Measurements from ENCODE around the gene MUC13.

The MUC13 gene

DNA sequence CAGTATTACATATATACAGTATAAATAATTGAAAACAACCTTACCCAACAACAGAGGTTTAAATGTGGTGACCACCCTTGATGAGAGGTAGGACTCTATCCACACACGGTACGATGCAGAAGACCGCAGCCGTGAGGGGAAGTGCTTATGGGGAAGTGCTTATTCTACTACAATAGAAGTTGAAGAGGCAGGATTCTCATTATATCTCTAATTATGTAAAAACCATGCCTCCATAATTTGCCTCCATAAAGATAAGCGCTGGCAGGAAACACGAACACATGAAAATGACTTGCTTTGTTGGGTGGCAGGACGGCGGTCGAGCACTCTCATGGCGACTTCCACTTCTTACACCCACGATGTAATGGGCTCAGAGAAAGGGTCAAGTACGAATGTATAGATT is 7.2 kb upstream of the MUC13 start:
- no peak for DNase-seq

DNA sequence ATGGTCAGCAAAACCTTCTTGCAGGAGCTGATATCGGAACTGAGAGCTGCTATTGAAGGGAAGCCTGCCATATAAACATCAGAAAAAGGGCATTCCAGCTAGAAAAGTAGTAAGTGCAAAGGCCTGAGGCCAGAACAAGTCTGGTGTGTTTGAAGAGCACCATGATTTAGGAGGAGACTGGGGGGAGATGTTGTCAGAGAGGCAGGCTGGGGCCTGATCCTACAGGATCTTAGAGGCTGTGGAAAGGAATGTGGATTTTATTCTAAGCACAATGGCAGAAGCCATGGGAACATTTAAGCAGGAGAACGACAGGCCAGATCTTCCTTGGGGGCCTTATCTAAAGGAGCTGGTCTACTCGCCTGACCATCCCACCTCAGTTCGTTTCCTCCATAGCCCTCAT is 5.1 kb upstream of the MUC13 start:
- DNase-seq, result no peak

DNA sequence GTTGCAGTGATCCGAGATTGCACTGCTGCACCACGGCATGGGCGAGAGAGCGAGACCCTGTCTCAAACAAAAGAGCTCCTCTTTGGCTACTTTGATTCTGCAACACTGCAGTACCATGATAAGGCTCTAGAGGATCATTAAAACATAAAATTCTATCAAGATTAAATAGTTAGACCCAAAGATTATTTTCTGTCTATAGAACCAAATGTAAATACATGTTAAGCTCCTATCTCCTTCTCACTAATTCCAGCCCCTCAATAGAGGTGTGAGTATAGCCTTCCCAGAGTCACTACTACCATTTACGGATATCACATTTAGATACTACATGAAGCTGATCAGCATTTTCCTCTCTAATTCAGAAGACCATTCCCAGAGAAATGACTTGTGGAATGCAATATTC is 4.3 kb upstream of the MUC13 start:
- no peak for DNase-seq

DNA sequence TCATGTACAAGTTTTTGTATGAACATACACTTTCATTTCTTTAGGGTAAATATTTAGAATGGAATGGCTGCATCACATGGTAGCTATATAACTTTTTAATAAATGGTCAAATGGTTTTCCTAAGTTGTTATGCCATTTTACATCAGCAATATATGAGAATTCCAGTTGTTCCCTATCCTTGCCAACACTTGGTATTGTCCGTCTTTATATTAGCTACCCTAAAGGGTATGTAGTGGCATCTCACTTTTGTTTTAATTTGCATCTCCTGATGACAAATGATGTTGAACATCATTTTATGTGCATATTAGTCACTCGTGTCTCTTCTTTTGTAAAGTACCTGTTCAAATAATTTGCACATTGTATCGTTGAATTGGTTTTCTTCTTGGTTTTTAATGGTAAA is 2.5 kb upstream of the MUC13 start:
- no peak for DNase-seq

DNA sequence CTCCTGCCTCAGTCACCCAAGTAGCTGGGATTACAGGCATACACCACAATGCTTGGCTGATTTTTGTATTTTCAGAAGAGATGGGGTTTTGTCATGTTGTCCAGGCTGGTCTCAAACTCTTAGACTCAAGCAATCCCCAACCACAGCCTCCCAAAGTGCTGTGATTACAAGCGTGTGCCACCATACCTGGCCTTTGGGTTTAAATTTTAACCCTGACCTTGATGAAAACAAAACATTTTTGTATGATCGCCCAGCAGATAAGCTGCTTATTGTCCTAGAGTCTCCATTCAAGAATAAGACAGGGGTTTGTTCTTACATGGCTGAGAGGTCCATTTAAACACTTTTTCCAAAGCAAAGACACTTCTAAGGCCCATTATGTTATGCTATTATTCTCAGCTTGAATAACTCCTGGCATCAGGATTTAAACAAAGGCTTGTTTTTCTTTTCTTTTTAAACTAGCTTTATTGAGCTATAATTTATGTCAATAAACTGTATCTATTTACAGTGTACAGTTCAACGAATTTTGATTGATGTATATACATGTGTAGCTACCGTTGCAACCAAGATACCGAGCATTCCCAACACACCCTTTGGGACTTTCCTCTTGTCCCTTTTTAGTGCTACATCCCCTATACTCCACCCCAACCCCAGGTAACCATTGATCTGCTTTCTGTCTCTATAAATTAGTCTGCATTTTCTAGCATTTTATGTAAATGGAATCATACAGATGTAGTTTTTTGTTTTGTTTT is 1.4 kb upstream of the MUC13 start:
- DNase-seq, result no peak

DNA sequence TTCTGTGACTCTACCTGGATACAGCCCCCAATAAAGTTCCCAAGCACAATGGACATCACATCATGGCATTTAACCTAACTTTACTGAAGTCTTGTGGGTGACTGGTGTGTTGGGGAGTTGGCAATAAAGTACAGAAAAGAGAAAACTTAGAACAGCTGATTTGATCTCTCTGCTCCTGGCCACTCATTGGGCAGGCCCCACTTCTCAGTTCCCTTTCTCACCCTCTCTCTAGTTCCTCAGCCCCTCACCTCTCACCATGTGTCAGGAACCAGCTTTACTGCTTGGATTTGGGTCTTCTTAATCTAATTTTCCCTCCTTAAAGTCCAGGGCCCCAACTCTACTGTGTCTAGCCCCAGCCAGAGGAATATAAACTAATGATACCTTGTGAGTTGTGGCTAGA is 713 bp upstream of the MUC13 start:
- DNase-seq, result no peak

DNA sequence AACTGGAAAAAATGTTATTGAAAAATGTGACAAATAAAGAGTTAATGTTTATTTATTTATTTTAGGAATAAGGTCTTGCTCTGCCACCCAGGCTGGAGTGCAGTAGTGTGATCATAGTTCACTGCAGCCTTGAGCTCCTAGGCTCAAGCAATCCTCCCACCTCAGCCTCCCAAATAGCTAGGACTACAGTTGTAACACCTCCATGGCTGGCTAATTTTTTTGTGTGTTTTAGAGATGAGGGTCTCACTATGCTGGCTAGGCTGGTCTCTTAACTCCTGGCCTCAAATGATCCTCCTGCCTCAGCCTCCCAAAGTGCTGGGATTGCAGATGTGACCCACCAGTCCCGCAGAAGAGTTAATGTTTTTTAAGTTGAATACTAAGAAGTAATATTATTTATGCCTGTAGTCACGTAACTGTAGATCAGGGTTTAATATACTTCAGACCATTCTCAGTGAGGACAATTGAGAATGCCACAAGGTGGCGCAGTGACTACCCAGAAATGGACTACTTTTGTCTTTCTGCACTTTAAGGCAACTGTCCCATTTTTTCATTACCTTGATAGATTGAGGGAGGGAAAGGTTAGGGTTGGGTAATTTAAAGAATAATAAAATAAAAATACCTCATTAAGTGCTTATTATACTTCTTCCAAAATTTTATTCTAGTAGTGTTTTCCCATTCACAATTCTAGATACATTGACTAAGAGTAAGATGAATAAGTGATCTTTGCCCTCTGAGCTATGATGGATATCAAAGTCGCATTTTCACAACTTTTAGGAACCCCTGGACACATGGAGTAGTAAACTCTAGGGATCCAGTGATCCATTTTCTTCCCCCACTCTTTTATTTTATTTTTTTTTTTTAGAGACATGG is 6.0 kb downstream of the MUC13 start:
- no peak for DNase-seq

DNA sequence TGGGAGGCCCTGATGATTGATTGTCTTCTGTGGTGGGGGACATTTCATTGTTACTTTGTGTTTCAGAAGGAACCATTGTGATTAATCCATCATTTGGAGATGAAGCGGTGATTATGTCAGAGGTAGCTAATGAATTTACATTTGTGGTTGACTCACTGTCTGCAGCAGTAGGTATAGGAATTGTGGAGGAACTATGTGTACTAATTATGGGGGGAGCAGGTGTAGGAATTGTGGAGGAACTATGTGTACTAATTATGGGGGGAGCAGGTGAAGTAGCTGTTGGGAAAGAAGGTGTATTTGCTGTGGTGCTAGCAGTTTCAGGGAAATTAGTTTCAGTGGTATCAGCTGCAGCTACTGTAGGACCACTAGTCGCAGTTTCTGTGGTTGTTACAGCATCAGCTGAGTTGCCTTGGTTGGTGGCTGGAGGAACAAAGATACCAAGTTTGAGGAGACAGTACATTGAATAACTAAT is 6.9 kb downstream of the MUC13 start:
- DNase-seq, result no peak

DNA sequence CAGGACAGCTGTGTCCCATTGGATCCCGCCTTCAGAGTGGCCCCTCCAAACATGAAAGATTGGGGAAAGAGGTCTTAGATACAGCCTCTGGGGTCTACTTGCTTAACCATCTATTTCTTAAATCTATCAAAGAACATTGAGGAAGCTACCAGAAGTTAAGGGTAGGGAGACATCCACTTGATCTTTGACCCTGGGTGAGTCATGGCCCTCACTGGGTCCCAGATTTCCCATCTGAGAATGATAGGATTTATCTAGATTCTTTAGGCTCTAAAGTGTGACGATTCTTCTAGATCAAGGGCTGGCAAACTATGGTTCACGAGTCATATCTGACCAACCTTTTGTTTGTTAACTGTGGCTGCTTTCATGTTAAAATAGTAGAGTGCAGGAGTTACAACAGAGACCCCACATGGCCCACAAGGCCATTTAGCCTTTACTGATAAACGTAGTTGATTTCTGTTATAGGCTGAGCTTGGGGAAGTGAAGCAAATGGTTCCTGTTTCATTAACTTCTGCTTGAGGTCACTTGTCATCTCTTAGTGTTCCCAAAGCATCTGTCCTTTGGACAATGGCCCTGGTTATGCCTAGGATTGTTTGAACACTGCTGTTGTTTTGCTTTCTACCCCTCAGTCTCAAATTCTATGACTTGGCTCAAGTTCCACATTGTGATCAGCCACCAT is 8.0 kb downstream of the MUC13 start:
- no peak for DNase-seq

DNA sequence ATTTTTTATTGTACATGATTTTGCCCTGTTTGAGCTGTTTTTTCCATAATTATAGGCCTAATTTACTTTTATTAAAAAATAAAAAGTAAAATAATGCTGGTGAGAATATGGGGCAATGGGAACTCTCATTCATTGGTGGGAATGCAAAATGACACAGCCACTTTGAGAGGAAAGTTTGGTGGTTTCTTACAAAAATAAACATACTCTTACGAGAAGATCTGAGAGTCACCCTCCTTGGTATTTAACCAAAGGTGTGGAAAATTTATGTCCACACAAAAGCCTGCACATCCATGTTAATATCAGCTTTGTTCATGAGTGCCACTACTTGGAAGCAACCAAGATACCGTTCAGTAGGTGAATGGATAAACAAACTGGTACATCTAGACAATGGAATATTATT is 9.8 kb downstream of the MUC13 start:
- DNase-seq, result no peak

DNA sequence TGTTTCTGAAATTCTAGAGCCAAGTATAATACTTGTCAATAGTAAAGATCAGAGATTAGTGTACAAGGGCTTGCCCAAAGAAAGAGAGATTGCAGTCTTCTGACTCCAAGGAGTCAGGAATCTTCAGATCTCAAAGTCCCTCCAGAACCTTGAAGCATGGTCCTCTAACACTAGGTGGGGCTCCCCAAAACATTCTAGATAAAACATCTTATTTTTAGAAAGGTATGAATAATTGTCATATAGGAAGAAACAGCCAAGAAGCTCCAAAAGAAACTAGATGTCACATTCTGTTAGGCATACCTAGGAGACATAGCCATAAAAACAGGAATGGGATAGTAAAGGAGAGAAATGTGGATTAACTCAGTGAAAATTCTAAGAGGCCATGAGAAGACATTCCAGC is 10.7 kb downstream of the MUC13 start:
- no peak for DNase-seq

DNA sequence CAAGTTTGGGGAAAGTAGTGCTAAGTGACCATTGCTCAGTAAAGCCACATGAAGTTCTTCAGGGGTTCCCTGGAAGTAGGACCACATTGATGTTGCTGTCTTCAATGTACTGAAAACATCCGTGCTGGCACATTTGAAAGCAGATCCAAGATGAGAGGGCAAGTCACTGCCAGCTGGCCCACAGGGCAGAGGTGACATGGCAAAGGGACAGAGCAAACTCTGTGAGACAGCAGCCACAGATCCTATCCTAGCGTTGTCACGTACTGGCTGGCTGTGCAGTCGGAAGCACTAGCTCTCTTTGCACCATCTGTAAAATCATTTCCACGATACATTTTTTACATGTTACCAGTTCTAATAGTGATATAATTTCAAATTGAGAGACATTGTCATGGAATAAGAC is 13.8 kb downstream of the MUC13 start:
- no peak for DNase-seq

DNA sequence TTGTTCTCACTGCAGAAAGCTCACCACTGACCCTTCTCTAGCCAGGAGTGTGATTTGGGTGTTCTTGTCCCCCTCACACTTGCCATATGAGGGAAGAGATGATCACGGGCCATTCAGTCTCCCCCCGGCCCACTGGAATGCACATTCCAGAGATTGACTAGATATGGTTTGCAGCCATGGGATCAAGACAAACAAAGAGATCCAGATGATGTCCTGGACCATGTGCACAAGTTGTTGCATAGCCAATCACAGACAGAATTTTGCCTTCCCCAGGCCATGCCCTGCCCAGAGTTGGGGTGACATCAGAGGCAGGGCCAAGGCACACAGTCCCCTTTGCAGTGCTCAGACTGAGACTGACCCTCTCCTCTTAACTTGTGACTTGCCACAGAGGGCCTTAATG is 14.8 kb downstream of the MUC13 start:
- DNase-seq, result no peak

DNA sequence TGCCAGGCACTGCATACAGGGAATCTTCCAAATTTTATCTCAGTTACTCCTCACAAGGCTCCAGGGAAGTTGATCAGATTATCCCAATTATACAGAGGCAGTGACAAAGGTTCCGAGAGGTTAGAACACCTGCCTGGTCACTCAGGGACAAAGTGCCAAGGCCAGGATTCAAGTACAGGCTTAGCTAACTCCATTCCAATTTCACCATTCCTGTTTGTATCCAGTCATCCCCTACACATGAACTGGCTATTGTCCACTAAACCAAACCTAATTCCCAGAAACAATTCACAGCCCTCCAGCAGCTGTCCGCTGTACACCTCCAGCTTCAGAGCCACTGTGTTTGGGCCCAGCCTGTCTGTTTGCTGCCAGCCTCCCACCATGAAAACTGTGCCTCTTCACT is 16.0 kb downstream of the MUC13 start:
- DNase-seq, result no peak

DNA sequence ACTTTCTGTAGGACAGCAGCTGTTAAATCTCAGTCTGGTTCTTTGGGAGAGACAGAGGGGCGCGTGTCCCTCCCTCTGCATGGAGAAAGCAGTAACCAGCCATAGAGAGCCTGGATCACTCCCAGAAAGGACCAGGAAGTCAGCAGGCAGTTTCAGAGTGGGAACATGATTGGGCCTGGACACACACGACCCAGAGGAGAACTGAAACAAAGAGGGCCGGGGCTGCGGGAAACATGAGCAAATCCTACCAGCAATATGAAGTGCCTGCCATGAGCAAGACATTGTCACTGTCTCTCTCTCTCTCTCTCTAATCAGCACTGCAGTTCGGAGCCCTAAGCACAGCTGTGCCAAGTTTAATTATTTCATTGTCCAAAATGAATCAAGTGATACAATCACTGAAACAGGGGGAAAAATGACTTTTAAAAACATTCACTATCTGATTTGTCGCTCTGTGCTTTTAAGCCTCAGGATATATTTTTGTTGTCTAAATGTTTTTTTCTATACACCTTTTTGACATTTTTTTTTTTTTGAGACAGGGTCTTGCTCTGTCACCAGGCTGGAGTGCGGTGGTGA is 17.6 kb downstream of the MUC13 start:
- no peak for DNase-seq

DNA sequence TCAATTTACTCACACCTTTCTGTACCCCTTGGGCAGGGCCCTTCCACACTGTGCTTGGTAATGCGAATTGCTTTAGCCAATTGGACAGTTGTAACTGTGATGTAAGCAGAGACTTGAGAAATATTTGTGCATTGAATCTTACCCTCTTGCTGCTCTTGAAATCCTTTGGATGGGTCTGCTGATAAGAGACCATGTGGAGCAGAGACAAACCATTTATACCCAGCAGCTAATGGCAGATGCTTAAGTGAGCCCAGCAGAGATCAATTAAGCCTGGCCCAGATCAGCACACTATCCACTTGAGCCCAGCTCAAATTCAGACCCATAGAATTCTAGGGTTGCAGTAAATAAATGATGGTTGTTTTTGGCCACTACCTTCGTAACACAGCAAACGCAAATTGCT is 19.3 kb downstream of the MUC13 start:
- DNase-seq, result no peak

DNA sequence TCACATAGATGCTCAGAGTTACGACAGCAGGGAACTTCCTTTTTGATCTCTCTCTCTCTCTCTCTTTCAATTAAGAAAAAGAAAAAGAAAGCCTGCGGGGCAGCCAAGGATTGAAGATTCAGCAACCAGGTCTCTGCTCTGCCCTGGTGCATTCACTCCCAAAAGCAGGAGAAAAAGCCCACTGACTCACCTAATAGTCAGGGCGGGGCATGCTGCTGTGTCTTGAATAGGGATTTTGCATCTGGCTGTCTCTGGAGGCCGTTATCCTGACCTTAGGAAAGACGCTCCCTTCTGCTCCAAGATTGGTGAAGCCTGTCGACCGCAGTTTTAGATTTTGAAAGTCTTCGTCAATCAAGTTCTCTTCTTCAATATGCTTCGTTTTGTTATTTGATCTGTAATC is 26.6 kb downstream of the MUC13 start:
- DNase-seq, result no peak

DNA sequence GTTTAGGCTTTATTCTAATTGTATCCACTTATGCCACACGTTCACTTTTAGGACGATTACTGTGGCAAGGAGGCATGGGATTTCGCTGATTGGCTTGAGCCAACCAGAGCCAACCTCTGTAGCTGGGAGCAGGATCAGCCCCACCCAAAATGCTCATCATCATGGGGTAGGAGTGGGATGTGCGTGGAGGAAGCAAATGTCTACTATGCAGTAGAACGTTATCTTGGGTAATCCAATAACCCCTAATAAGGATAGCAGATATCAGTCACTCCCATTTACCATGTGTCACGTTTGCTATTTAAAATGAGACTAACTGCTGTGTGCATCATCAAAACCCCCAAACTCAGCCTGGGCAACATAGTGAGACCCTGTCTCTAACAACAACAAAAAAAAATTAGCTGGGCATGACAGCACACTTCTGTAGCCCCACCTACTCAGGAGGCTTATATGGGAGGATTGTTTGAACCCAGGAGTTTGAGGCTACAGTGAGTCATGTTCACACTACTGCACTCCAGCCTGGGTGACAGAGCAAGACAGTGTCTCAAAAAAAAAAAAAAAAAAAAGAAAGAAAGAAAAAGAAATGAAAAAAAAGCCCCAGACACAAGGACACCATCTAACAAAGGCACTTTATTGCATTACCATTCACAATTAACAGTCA is 29.6 kb downstream of the MUC13 start:
- no peak for DNase-seq

DNA sequence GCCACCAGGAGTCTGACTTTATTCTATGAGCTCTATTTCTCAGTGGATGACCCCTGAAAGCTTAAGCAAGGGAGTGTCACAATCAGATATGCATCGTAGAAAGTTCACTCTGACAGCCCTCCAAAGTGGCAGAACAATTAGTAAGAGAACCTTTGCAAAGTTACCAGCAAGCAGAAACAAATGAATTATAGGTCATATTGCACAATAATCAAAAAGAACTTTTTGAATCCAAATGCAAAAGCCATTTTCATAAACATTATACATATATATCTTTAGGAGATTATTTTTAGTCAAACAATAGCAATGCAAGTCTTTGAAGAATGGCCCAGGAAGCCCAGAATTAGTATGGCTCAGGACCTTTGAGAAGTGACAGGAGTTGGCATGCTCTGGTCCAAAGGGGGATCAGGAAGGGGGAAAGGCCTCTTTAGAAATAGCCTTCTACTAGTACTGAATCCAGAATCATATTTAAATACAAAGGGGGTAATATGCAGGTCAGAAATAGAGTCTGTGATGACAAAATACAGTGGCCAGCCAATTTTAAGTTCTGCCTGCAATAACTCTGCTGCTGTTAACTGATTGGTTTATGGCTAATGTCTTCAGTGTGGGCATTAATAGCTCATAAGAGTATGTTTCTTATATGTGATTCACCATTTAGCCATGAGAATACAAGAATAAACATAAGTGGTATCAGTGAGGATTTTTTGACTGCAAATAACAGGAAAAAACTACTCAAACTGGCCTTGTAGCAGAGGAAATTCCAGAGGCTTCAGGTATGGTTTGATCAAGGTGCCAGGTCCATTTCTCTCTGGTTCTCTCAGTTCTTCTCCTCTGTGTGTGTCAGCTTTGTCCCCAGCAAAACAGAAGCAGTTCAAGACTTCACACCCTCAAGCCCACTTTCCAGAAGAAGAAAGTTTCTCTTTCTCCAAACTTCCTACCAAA is 30.4 kb downstream of the MUC13 start:
- DNase-seq, result no peak

DNA sequence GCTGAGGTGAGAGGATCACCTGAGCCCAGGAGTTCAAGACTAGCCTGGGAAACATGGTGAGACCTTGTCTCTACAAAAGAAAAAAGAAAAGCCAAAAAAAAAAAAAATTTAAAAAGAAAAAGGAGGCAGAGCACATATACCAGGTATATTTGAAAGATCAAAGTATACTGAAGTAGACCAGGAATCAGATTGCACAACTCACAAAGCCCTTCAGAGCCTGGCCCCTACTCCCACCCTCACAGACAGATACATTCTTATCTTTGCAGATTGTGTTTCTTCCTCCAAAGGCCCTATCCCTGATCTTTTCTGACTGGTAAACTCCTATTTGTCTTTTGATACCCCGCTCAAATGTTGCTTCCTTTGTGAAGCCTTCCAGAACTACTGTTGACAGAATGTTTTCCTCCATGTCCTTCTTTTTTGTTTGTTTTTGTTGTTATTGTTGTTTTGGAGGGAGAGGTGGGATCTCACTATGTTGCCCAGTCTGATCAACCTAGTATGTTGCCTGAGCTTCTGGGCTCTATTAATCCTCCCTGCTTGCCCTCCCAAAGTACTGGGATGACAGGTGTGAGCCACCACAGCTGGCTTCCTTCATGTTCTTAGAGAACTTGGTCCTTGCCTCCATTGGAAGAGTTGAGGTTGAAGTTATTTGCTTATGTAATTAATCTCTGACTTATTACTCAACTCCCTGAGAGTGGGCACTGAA is 37.6 kb downstream of the MUC13 start:
- no peak for DNase-seq

DNA sequence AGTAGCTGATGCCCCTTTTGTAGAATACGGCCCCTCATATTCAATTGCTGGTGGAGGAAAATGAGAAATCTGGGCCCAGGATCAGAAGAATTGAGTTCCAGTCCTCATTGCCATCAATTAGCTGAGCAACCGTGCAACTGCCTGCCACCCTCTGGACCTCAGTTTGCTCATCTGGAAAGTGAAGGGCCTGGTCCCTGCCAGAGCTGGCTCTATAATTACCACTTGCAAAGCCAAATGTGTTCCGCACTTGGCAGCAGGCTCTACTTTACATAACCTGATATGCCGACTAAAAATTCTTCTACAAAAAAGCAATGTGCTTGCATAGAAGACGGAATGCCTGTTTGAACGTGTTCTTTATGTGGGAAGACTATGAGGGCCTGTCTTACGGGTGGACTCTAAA is 38.8 kb downstream of the MUC13 start:
- DNase-seq, result no peak

Measured in DMS79 (cell line).